ENCODE measurements around the gene GRIN3A. TPM values are rescaled to one million over a fixed set of nuclear protein-coding genes. Genes with fewer than 3 reads are reported as not detected.
A peak's percentile ranks its signal among the peaks of the same experiment; 100 is the strongest.

GRIN3A gene
- total RNA-seq, 6 donors from 2014 or later: 0.06 to 0.10 (median 0.07) TPM; not detected in 3

- H3K27ac ChIP-seq: no peak overlapping the region
- ATAC-seq (ENCODE audit: low FRiP score in 2 of 2) (no peak), DNase-seq (no peak)
- no peaks in the 10 kb centered on the region for H3K27me3 ChIP-seq
- H3K4me3 ChIP-seq: no peak overlapping the region
- TF ChIP-seq POLR2A (IDR thresholded peaks at IDR 0.05) (no peak), EP300 (IDR thresholded peaks at IDR 0.05) (no peak), POLR2AphosphoS5 (IDR thresholded peaks at IDR 0.05) (no peak)
- TF ChIP-seq, protein P1, sequence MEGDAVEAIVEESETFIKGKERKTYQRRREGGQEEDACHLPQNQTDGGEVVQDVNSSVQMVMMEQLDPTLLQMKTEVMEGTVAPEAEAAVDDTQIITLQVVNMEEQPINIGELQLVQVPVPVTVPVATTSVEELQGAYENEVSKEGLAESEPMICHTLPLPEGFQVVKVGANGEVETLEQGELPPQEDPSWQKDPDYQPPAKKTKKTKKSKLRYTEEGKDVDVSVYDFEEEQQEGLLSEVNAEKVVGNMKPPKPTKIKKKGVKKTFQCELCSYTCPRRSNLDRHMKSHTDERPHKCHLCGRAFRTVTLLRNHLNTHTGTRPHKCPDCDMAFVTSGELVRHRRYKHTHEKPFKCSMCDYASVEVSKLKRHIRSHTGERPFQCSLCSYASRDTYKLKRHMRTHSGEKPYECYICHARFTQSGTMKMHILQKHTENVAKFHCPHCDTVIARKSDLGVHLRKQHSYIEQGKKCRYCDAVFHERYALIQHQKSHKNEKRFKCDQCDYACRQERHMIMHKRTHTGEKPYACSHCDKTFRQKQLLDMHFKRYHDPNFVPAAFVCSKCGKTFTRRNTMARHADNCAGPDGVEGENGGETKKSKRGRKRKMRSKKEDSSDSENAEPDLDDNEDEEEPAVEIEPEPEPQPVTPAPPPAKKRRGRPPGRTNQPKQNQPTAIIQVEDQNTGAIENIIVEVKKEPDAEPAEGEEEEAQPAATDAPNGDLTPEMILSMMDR (IDR thresholded peaks at IDR 0.05): no peak
- H3K36me3 ChIP-seq: no peaks in the 10 kb centered on the region
- peaks cover 0 to 3% (median 0%) of the 10 kb centered on the region in 4 donors for H3K4me1 ChIP-seq
- H3K9me3 ChIP-seq: no peaks in the 10 kb centered on the region
Observed at GRCh38 chr9:101677861-101678260, 60.6 kb downstream of the GRIN3A start.

DNA sequence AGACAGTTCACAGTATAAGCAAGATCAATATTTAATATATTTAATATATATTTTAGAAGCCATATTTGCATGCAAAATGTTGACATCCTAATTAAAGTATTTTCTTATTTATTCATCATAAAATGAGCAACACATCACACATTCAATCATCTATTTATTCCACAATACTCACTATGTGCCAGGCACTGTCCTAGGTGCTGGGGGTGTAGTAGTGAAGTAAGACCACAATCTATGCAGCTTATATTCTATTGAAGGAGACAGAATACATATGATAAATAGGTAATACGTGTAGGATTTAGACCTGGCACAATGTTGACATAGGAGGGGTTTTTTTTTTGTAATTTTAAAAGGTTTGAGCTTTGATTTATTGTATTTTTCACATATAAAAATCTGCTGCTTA is 63.1 kb downstream of the GRIN3A start:
- no peaks in the 10 kb centered on the region for H3K27me3 ChIP-seq
- H3K27ac ChIP-seq: no peak overlapping the region
- ATAC-seq (ENCODE audit: low FRiP score in 2 of 2) (no peak), DNase-seq (no peak)
- H3K36me3 ChIP-seq: no peaks in the 10 kb centered on the region
- H3K9me3 ChIP-seq: no peaks in the 10 kb centered on the region
- H3K4me1 ChIP-seq: peaks cover 0 to 3% (median 0%) of the 10 kb centered on the region in 4 donors
- H3K4me3 ChIP-seq: no peak overlapping the region
- TF ChIP-seq POLR2A (IDR thresholded peaks at IDR 0.05) (no peak), EP300 (IDR thresholded peaks at IDR 0.05) (no peak), POLR2AphosphoS5 (IDR thresholded peaks at IDR 0.05) (no peak)
- TF ChIP-seq, protein P1 (IDR thresholded peaks at IDR 0.05): no peak
- 38 to 56% methylated on average over 1 of the region's 1 CpG for WGBS, 2 donors

GRCh38 chr9:101674165-101674564 is 64.3 kb downstream of the GRIN3A start:
- H3K27me3 ChIP-seq: no peaks in the 10 kb centered on the region
- no peak for TF ChIP-seq EP300 (IDR thresholded peaks at IDR 0.05)
- TF ChIP-seq POLR2AphosphoS5 (IDR thresholded peaks at IDR 0.05): no peak
- TF ChIP-seq, protein P1 (IDR thresholded peaks at IDR 0.05): no peak
- TF ChIP-seq POLR2A (IDR thresholded peaks at IDR 0.05): no peak
- no peak overlapping the region for H3K4me3 ChIP-seq
- no peaks in the 10 kb centered on the region for H3K36me3 ChIP-seq
- no peak overlapping the region for H3K27ac ChIP-seq
- no peak for DNase-seq
- no peaks in the 10 kb centered on the region for H3K9me3 ChIP-seq
- peak in 1 of 2 donors; percentile 45 for ATAC-seq (ENCODE audit: low FRiP score in 2 of 2)
- peaks cover 0 to 3% (median 0%) of the 10 kb centered on the region in 4 donors for H3K4me1 ChIP-seq
- WGBS, 2 donors: 43 to 68% methylated on average over 1 of the region's 1 CpG

- WGBS, 2 donors: 42 to 65% methylated on average over 2 of the region's 2 CpGs
- no peak for TF ChIP-seq POLR2AphosphoS5 (IDR thresholded peaks at IDR 0.05)
- no peak for TF ChIP-seq EP300 (IDR thresholded peaks at IDR 0.05)
- TF ChIP-seq, protein P1 (IDR thresholded peaks at IDR 0.05): no peak
- TF ChIP-seq POLR2A (IDR thresholded peaks at IDR 0.05): no peak
- no peaks in the 10 kb centered on the region for H3K9me3 ChIP-seq
- no peak overlapping the region for H3K4me3 ChIP-seq
- no peak overlapping the region for H3K27ac ChIP-seq
- no peaks in the 10 kb centered on the region for H3K36me3 ChIP-seq
- no peaks in the 10 kb centered on the region for H3K27me3 ChIP-seq
- no peak for DNase-seq
- peak in 1 of 2 donors; percentile 35 for ATAC-seq (ENCODE audit: low FRiP score in 2 of 2)
- H3K4me1 ChIP-seq: peaks cover 0 to 3% (median 0%) of the 10 kb centered on the region in 4 donors
Observed at GRCh38 chr9:101673642-101674041, 64.8 kb downstream of the GRIN3A start.

DNA sequence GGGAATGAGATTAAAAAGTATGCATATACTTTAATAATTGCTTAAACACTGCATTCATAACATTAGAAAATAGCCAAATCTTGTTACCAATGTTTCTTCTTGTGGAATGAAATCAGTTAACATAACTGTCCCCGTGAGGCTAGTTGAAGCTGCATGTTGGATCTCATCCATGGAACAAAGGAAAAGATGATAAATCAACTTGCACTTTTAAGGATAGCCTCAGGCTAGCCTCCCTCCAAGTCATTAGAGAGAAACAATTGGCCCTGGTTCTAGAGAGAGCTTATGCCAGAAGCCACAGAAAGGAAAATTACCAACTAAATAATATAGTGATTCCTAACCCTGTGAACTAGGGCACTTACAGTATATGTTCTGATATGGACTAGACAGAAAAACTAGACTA is 66.9 kb downstream of the GRIN3A start:
- DNase-seq: no peak
- TF ChIP-seq POLR2AphosphoS5 (IDR thresholded peaks at IDR 0.05): no peak

More for the DNA sequence above, 66.9 kb downstream of the GRIN3A start:
- no peaks in the 10 kb centered on the region for H3K27me3 ChIP-seq
- H3K9me3 ChIP-seq: no peaks in the 10 kb centered on the region
- H3K27ac ChIP-seq: no peak overlapping the region
- no peak overlapping the region for H3K4me3 ChIP-seq
- ATAC-seq (ENCODE audit: low FRiP score in 2 of 2): peak in 1 of 2 donors; percentile 60
- H3K36me3 ChIP-seq: no peaks in the 10 kb centered on the region
- WGBS, 2 donors: 48 to 71% methylated on average over 1 of the region's 1 CpG
- peaks cover 0 to 3% (median 0%) of the 10 kb centered on the region in 4 donors for H3K4me1 ChIP-seq
